ENCODE data around the gene NECAP2.

DNA sequence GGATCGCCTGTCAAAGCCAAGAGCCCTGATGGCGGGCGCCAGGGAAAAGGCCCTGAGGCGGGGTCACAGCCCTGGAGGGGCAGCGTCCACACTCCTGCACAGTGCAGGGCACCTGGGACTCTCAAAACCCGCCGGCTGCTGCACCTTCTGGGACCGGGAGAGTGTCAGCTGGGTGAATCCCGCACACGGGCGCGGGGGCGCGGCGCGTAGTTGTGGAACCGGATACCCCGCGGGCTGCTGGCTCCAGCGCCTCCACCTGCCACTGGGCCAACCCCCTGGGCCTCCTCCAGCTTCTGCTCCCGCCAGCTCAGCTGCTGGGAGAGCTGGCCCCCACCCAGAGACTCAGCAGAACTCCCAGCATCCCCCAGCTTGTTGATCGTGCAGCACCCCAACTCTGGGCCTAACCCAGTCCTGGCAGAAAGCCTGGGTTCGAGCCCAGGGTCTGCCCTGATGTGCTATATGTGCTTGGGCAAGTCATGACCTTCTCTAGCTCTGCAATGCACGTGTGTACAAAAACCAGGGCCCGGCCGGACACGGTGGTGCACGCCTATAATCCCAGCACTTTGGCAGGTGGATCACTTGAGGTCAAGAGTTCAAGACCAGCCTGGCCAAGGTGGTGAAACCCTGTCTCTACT is 33.8 kb downstream of the NECAP2 start:
- no peak for TF ChIP-seq POLR2AphosphoS5 (IDR thresholded peaks at IDR 0.05; ENCODE audit: low read depth, low read length)
- TF ChIP-seq, protein P1, sequence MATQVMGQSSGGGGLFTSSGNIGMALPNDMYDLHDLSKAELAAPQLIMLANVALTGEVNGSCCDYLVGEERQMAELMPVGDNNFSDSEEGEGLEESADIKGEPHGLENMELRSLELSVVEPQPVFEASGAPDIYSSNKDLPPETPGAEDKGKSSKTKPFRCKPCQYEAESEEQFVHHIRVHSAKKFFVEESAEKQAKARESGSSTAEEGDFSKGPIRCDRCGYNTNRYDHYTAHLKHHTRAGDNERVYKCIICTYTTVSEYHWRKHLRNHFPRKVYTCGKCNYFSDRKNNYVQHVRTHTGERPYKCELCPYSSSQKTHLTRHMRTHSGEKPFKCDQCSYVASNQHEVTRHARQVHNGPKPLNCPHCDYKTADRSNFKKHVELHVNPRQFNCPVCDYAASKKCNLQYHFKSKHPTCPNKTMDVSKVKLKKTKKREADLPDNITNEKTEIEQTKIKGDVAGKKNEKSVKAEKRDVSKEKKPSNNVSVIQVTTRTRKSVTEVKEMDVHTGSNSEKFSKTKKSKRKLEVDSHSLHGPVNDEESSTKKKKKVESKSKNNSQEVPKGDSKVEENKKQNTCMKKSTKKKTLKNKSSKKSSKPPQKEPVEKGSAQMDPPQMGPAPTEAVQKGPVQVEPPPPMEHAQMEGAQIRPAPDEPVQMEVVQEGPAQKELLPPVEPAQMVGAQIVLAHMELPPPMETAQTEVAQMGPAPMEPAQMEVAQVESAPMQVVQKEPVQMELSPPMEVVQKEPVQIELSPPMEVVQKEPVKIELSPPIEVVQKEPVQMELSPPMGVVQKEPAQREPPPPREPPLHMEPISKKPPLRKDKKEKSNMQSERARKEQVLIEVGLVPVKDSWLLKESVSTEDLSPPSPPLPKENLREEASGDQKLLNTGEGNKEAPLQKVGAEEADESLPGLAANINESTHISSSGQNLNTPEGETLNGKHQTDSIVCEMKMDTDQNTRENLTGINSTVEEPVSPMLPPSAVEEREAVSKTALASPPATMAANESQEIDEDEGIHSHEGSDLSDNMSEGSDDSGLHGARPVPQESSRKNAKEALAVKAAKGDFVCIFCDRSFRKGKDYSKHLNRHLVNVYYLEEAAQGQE (IDR thresholded peaks at IDR 0.05; ENCODE audit: insufficient read depth in 1 of 2, low read depth in 2 of 2, low read length in 2 of 2), result no peak
- no peak for TF ChIP-seq SIN3A (IDR thresholded peaks at IDR 0.05; ENCODE audit: borderline replicate concordance, insufficient read depth, low read length)
- no peak for TF ChIP-seq TAF1 (IDR thresholded peaks at IDR 0.05; ENCODE audit: borderline replicate concordance, insufficient read depth, low read length)
